DMS53 treated with DMSO at 0.1 percent for 48 hours (cell line): ENCODE measurements around the gene PLXDC2.

Experiments used
- DNase-seq: peaks from one replicate; lab custom pipeline; 2025; ENCODE audit not compliant: unreplicated experiment; lab: John Stamatoyannopoulos, UW

The PLXDC2 gene

GRCh38 chr10:20105236-20105635 lies 289.0 kb downstream of the PLXDC2 start:
- DNase-seq, result peak; percentile 16

GRCh38 chr10:20105931-20106330 lies 289.7 kb downstream of the PLXDC2 start:
- DNase-seq, result no peak

- no peak for DNase-seq
These were observed 291.8 kb downstream of the PLXDC2 start for GRCh38 chr10:20108021-20108420.

GRCh38 chr10:20109613-20110012 lies 293.4 kb downstream of the PLXDC2 start:
- no peak for DNase-seq

- DNase-seq, result no peak
These were observed 294.2 kb downstream of the PLXDC2 start for GRCh38 chr10:20110125-20111100.

- no peak for DNase-seq
These were observed 297.9 kb downstream of the PLXDC2 start for GRCh38 chr10:20114179-20114578.

GRCh38 chr10:20115894-20116293 lies 299.7 kb downstream of the PLXDC2 start:
- DNase-seq, result no peak

- no peak for DNase-seq
These were observed 301.2 kb downstream of the PLXDC2 start for GRCh38 chr10:20117471-20117870.

- DNase-seq, result no peak
These were observed 301.9 kb downstream of the PLXDC2 start for GRCh38 chr10:20118119-20118518.

GRCh38 chr10:20128811-20129210 lies 312.6 kb downstream of the PLXDC2 start:
- DNase-seq, result no peak

- DNase-seq, result no peak
These were observed 316.6 kb downstream of the PLXDC2 start for GRCh38 chr10:20132816-20133215.

GRCh38 chr10:20133669-20134189 lies 317.5 kb downstream of the PLXDC2 start:
- no peak for DNase-seq

GRCh38 chr10:20142311-20142710 lies 326.1 kb downstream of the PLXDC2 start:
- no peak for DNase-seq

- no peak for DNase-seq
These were observed 328.0 kb downstream of the PLXDC2 start for GRCh38 chr10:20144268-20144667.

GRCh38 chr10:20146004-20146403 lies 329.8 kb downstream of the PLXDC2 start:
- DNase-seq, result no peak

GRCh38 chr10:20147684-20148083 lies 331.5 kb downstream of the PLXDC2 start:
- DNase-seq, result no peak

- no peak for DNase-seq
These were observed 340.3 kb downstream of the PLXDC2 start for GRCh38 chr10:20156511-20156910.

GRCh38 chr10:20157314-20157713 lies 341.1 kb downstream of the PLXDC2 start:
- no peak for DNase-seq

- DNase-seq, result no peak
These were observed 341.9 kb downstream of the PLXDC2 start for GRCh38 chr10:20158086-20158485.

- no peak for DNase-seq
These were observed 345.9 kb downstream of the PLXDC2 start for GRCh38 chr10:20162123-20162522.

GRCh38 chr10:20166096-20166675 lies 350.0 kb downstream of the PLXDC2 start:
- no peak for DNase-seq

- no peak for DNase-seq
These were observed 354.4 kb downstream of the PLXDC2 start for GRCh38 chr10:20170661-20171060.
